HepG2 (cell line): ENCODE data around the gene STIP1. TPM values are rescaled to one million over a fixed set of nuclear protein-coding genes. Genes with fewer than 3 reads are reported as not detected.
A peak's percentile ranks its signal among the peaks of the same experiment; 100 is the strongest.

Experiments
- AHDC1 ChIP-seq: sonication (generic); formaldehyde crosslinking; IDR thresholded peaks from 2 replicates; pipeline ENCODE4 v1.5.1; 2020; ENCODE audit warnings: mild to moderate bottlenecking, missing genetic modification reagents, borderline replicate concordance
- ATAD3A ChIP-seq: sonication (generic); formaldehyde crosslinking; IDR thresholded peaks from 2 replicates; pipeline ENCODE4 v1.4.0; 2020; ENCODE audit warnings: missing genetic modification reagents
- ELK4 ChIP-seq: sonication (generic); formaldehyde crosslinking; IDR thresholded peaks from 2 replicates; pipeline ENCODE4 v1.9.0; 2021; ENCODE audit warnings: missing genetic modification reagents, borderline replicate concordance
- GFI1 ChIP-seq: sonication (generic); formaldehyde crosslinking; IDR thresholded peaks from 2 replicates; pipeline ENCODE4 v1.5.0; 2020; ENCODE audit warnings: missing genetic modification reagents, mild to moderate bottlenecking, borderline replicate concordance
- ONECUT2 ChIP-seq: sonication (generic); formaldehyde crosslinking; IDR thresholded peaks from 2 replicates; pipeline ENCODE4 v1.4.0; 2020; ENCODE audit warnings: missing genetic modification reagents
- SMARCE1 ChIP-seq: fragments of 450-650 bp; IDR thresholded peaks from 2 replicates; pipeline ENCODE4 v1.6.1; 2017; ENCODE audit warnings: borderline replicate concordance
- SRSF9 ChIP-seq: fragments of 200-400 bp; formaldehyde crosslinking; IDR thresholded peaks from 2 replicates; pipeline ENCODE4 v1.6.1; 2018; ENCODE audit warnings: borderline replicate concordance, mild to moderate bottlenecking, low read depth, low read length; ENCODE audit not compliant: insufficient read depth, poor library complexity, severe bottlenecking
- ZNF263 ChIP-seq: sonication (generic); formaldehyde crosslinking; IDR thresholded peaks from 2 replicates; pipeline ENCODE4 v1.4.0; 2020; ENCODE audit warnings: missing genetic modification reagents
- ZNF367 ChIP-seq: sonication (generic); formaldehyde crosslinking; IDR thresholded peaks from 2 replicates; pipeline ENCODE4 v1.4.0; 2020; ENCODE audit warnings: missing genetic modification reagents, borderline replicate concordance
- ZNF549 ChIP-seq: sonication (generic); formaldehyde crosslinking; IDR thresholded peaks from 2 replicates; pipeline ENCODE4 v1.5.0; 2020; ENCODE audit warnings: missing genetic modification reagents
- ZNF552 ChIP-seq: sonication (generic); formaldehyde crosslinking; IDR thresholded peaks from 2 replicates; pipeline ENCODE4 v1.9.0; 2022; ENCODE audit warnings: missing genetic modification reagents, mild to moderate bottlenecking, borderline replicate concordance
- ZNF646 ChIP-seq: sonication (generic); formaldehyde crosslinking; IDR thresholded peaks from 2 replicates; pipeline ENCODE4 v1.9.0; 2021; ENCODE audit warnings: mild to moderate bottlenecking, missing genetic modification reagents
- ZNF720 ChIP-seq: sonication (generic); formaldehyde crosslinking; IDR thresholded peaks from 2 replicates; pipeline ENCODE4 v1.4.0; 2020; ENCODE audit warnings: missing genetic modification reagents
- ZSCAN12 ChIP-seq: sonication (generic); formaldehyde crosslinking; IDR thresholded peaks from 2 replicates; pipeline ENCODE4 v1.9.0; 2021; ENCODE audit warnings: mild to moderate bottlenecking, missing genetic modification reagents
- ZSCAN21 ChIP-seq: sonication (generic); formaldehyde crosslinking; IDR thresholded peaks from 2 replicates; pipeline ENCODE4 v1.8.0; 2022; ENCODE audit warnings: mild to moderate bottlenecking, missing genetic modification reagents, moderate library complexity, borderline replicate concordance
- polyA plus RNA-seq, 8 experiments: library from polyadenylated mRNA; depleted of rRNA in 3 of 8; stranded (reverse) in 7 of 8; unstranded in 1 of 8; fragments of >200 nt; fragmentation: Illumina TruSeq in 4 of 8; extraction: Trizol in 4 of 8; gene quantifications; 2 replicates each; pipeline versions ENCODE4 v1.2.1 to v1.2.3, GENCODE V29; 2011 to 2016; ENCODE audit warnings: low read depth in 4 of 8, missing spikeins in 1 of 8, mixed read lengths in 1 of 8; ENCODE audit not compliant: insufficient read depth in 1 of 8
- total RNA-seq, 5 experiments: library from RNA; depleted of rRNA; stranded (reverse); fragments of >200 nt; fragmentation: Illumina TruSeq; extraction: Trizol; gene quantifications; 2 replicates each; pipeline ENCODE4 v1.2.3, GENCODE V29; 2016; ENCODE audit warnings: low read depth in 1 of 5

The STIP1 gene
- total and polyA plus RNA-seq, 2 of the 13 experiments (the other 11 are each of a cell fraction or from before 2014, with no cell fraction given) = 81.1 to 217 TPM

GRCh38 chr11:64246871-64247728 is 61.1 kb downstream of the STIP1 start, which contains the start of gene PPP1R14B (continued):
- TF ChIP-seq ZNF646 (CRISPR knock-in tag) = no peak
- TF ChIP-seq ATAD3A (CRISPR knock-in tag) = no peak
- TF ChIP-seq ZSCAN21 (CRISPR knock-in tag) = peak; percentile 60; the same call in 1 of the 2 replicates
- TF ChIP-seq SRSF9 = no peak
- TF ChIP-seq ZNF367 (CRISPR knock-in tag) = no peak
- no peak for TF ChIP-seq ZNF720 (CRISPR knock-in tag)
- 0 out of 2 replicates have a peak, but pooled peaks have one; percentile 3 for TF ChIP-seq AHDC1
- TF ChIP-seq ZNF549 (CRISPR knock-in tag) = no peak
- no peak for TF ChIP-seq ONECUT2
- TF ChIP-seq GFI1 (CRISPR knock-in tag) = no peak
- TF ChIP-seq ZNF552 (CRISPR knock-in tag) = peak; percentile 35; the same call in 1 of the 2 replicates
- TF ChIP-seq SMARCE1 = no peak
- peak; percentile 62 for TF ChIP-seq ZNF263 (CRISPR knock-in tag)
- TF ChIP-seq ZSCAN12 = no peak
- TF ChIP-seq ELK4 (CRISPR knock-in tag) = no peak
